Suppressor macrophage treated with lipopolysaccharide for 1 hour (primary cell): ENCODE data around the gene STARD5.
A peak's percentile ranks its signal among the peaks of the same experiment; 100 is the strongest.
"Not testable (repeated sequence)": the region's sequence is repeated elsewhere in the genome, so short reads cannot be mapped to it uniquely, and the experiment has no call there.

Experiments
- DNase-seq, 3 donors: peaks; one replicate each; pipeline ENCODE4 v3.0.0-alpha.2; 2020 to 2022

STARD5 gene, protein sequence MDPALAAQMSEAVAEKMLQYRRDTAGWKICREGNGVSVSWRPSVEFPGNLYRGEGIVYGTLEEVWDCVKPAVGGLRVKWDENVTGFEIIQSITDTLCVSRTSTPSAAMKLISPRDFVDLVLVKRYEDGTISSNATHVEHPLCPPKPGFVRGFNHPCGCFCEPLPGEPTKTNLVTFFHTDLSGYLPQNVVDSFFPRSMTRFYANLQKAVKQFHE

DNA sequence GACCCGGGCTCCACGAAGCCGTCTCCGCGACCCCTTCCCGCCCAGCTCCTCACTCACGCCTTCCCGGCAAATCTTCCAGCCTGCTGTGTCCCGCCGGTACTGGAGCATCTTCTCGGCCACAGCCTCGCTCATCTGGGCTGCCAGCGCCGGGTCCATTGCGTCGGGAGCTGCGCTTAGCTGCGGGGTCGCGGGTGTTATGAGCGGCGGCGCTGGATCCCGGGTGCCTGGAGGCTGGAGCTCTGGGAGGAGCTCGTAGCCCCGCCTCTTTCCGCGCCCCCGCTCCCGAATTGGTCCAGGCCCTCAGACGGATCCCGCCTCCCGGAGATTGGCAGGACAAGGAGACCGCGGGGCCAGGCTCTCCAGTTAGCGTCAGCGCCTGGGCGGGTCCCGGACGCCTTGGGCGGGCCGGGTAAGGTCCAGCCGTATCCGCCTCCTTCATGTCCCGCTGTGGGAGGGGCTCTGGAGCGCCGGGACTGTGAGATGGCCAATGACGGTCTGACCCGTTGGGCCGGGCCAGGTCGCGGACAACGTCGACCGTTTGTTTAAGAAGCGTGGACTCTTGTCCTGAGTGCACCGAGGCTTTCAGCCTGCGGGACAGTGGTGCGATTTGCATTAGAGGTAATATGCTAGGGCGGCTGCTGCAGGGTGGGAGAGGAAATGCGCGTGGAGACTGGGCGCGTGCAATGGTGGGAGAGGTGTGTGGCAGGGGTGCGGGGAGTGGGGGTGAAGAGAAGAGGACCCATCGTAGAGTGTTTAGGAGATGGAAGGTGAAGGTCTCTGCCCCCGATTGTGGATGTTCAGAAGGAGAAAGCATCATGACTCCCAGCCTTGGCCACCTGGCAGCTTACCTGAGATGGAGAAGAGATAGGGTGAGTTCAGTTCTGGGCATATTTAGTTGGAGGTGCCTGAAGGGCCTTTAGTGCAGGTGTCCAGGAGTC, at the start of gene STARD5:
Gene STARD5 (minus strand): TSS at position 198 of the 938 bp plus-strand sequence. CDS start 42 bp downstream, at position 156.
- DNase-seq, result peak; percentile 99 to 100 (median 100)

DNA sequence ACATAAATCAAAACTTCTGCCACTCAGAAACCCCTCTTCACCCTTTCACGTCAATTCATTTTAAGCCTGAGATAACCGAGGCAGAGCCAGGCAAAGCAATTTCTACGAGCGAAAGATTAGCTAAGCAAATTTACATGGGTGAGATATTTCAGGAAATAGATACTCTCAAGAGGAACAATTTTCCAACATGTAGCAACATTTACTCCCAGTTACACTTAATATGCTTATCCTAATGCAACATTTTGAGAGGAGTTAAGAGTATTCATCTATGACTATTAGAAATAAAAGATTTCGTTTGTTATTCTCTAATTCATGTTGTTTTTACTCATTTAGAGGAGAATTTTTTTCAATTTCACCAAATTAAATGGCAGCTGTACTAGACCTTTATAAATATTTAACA, 49.2 kb upstream of the STARD5 start:
- peak; percentile 7 to 31 (median 18) for DNase-seq

DNA sequence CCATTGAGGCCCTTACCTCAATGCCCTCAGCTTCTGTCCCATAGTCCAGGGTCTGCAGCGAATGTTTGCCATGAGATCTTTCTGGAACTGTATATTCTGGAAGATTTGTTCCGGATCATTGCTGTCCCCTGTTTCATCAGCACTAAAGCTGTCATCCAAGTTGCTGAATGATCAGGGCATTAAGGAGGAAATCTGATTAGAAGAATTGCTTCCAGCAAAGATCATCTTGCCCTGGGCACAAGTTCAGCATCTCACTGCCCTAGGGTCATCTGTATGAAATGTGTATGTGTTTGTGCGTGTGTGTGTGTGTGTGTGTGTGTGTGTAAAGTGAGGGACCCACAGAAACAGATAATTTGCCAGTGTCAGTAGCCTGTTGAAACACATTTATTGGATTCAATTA, 48.6 kb upstream of the STARD5 start:
- no peak for DNase-seq

DNA sequence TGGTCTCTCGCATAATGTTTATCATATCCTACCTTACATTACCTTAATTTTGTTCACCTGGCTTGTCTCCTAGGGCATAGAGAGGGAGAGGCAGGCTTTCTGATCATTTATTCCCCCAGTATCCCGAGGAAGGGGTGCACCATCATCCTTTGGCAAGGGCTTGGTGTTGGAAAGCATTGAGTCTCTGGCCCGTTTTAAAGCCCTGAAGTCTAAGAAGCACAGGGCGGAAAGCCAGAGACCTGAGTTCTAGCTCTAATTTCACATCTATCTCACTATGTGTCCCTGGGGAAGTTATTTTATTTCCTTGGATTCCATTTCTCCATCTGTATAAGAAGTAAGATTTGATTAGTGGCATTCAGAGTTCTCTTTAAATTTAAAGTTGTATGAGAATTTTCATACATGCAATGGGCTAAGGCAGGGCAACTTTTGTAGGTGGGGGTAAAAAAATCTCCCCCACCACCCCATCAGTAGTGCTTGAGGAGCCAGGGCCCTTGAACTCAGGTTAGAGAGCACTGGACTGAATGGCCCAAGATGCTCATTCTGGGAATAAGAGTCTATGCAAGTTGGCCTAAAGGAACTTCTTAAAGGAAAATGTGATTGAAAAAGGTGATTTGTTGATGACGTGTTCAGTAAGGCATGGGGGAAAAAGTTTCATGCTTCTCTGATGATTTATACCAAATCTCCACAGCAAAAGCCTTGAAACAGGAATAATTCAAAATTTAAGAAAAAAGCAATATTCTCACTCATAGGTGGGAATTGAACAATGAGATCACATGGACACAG, 40.0 kb upstream of the STARD5 start:
- DNase-seq, result no peak

DNA sequence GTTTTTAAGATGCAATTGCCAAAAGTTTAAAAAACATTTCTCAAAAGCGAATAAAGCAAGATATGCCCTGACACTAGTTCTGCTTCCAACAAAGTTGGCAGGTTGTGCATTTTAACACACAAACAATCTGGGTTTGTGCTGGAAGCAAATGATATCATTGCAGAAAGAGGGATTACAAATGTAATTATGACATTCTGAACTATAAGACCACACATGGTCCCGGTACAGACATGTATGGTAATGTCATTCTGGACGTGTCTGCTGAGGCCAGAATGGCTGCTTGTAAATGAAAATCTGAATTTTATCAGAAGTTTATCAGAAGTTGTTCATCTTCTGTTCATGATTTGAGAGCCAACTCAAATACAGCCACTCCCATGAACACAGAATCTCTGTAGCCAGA, 39.3 kb upstream of the STARD5 start:
- no peak for DNase-seq

DNA sequence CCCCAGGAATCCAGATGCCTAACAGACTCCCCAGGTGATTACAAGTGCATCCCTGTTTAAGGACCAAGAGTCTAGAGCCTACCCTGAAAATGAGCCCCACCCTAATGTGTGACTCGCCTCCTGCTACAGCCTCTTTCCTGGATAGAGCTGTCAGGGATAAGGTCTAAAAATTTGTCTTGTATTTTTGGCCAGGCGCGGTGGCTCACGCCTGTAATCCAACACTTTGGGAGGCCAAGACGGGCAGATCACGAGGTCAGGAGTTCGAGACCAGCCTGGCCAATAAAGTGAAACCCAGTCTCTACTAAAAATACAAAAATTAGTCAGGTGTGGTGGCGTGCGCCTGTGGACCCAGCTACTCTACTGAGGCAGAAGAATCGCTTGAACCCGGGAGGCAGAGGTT, 38.8 kb upstream of the STARD5 start:
- DNase-seq, result no peak

DNA sequence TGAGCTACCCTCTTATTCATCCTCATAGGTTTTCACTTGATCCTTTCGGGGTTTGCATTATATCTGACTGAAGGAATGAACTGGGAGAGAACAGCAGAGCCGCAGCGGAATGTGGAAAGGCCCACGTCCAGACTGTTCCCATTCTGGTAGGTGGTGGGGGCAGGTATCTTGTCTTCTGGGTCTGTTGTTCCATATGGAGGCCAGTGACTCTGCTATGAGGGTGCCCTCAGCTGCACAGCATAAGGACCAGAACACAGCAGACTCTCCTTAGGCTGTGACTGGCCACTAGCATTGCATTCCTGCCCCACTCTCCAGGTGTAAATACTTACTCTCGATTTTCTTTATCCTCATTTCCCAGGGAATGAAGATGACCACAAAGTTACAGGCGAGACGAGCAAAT, 38.0 kb upstream of the STARD5 start:
- DNase-seq, result no peak

DNA sequence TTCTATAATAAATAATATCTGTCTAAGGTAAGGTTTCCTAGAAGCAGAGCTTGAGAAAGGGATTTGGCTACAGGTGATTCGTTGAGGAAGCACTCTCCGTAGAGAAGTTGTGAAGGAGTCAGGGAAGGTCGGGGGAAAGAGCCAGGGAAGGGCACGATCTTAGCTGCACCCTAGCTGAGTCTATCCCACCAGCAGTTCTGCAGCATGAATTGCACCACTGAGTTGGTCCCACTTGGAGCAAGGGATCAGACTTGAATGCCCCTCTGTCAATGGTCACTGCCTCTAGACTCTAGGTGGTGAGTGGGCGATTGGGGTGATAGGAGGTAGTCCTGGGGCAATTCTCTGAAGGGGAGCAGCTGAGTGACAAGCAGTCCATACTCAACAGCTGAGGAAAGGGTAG, 36.5 kb upstream of the STARD5 start:
- no peak for DNase-seq

DNA sequence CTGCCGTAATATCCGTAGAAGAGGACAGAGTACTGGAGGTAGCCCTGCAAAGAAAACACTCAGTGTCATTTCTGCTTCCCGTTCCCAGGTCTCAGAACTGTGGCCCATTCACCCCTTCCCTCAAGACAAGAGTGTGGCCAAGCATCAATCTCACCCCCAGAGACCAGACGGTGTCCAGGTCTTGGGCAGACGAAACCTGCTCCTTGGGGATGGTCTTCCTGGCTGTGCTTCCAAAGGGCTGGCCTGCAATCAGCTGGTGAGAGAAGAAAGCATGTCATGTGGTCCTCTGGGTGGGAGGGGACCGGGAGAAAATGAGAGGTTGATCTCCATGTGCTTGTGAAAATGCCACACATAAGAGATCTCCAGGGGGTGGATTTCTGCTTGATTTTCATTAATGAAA, 34.3 kb upstream of the STARD5 start:
- no peak for DNase-seq

DNA sequence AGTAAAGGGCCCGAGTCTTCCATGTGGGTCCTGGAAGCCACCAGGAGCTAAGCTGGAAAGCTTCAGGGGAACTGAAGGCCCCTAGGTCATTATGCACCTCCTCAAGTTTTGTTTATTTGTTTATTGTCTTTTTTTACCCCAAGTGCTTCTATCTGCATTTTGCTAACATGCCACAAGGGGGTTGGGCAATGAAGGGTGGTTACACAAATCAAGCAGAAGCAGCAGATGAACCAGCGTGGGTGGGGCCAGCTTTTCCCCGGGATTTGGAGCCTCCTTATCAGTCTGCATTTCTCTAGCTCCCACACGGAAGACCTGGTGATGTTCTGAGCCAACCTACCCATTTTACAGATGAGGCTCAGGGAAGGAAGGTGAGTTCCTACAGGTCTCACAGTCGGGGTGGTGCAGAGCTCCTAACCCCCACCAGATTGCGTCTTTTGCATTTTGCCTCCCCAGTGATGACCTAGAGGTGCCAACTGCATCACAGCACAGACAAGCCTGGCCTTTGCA, 33.3 kb upstream of the STARD5 start:
- peak in 1 of 3 donors; percentile 30 for DNase-seq

DNA sequence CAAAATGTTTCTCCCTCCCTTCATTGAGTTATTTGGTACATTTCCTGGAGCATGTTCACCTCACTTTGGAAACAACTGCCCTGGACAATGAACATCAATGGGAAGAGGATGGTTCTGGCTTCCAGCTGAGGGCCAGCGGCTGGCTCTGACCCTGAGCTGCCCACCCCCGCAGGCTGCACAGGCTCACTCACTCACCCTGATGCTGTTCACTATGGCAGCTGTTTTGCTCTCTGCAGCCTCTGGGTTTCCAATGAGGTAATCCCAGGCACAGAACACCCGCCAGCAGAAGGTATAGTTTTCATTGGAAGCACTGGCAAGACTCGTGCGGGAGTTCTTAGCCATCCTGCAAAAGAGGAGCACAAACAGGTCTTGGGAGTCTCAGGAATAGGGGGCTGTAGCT, 32.3 kb upstream of the STARD5 start:
- no peak for DNase-seq

DNA sequence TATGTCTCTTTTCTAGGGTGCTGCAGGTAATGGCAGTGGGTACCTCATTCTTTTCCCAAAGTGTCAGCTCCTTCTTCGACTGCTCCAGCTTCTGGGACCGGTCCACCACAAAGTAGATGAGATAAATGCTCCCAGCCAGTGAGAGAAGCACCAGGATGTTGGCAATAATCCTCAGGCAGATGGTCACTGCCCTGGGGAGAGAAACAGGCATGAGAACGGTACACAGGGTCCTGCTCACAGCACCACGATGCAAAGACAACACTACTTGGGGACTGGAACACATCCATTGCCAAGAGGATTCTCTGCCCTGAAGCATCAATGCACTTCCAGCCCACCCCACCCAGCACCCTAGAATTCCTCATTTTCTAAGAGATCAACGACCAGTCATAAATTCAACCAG, 27.7 kb upstream of the STARD5 start:
- no peak for DNase-seq

DNA sequence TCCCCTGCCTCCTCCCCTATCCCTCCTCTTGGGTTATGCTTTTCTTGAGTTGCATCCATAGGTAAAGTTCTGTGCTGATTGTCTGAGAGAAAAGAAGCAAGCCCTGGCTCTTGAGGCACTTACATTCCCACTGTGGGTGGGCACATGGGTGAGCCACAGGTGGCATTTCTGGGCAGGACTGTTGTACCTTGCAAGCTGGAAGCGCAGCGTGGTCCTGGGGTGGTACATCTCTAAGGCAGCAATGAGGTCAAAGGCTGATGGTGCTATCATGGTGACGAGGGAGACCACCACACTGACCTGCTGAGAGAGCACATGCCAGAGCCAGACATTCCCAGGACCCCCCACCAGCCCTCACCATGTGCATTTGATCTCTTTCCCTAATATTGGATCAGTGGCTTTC, 25.3 kb upstream of the STARD5 start:
- DNase-seq, result no peak

DNA sequence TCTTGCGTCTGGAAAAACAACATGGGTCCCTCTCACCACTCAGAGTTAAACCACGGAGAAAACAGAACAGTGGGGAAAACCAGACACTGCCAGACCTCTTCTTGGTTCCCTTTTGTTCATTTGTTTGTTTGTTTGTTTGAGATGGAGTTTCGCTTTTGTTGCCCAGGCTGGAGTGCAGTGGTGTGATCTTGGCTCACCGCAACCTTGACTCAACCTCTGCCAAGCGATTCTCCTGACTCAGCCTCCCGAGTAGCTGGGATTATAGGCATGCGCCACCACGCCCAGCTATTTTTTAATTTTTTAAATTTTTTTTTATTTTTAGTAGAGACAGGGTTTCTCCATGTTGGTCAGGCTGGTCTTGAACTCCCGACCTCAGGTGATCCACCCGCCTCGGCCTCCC, 24.8 kb upstream of the STARD5 start:
- DNase-seq, result not testable (repeated sequence)

DNA sequence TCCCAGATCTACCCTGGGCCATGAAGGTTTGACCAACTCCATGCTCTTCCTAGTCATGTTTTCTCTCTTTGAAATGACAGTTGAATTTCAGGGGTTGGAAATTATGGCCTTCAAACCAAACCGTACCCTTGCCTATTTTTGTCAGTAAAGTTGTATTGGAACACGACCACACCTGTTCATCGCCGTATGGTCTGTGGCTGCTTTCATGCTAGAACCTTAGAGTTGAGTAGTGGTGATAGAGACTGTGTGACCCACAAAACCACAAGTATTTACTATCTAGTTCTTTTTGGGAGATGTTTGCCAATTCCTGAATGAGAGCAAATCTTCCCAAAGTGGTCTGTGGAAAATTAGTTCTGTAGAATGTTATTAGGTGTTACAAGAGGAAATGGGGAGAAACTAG, 24.0 kb upstream of the STARD5 start:
- no peak for DNase-seq

DNA sequence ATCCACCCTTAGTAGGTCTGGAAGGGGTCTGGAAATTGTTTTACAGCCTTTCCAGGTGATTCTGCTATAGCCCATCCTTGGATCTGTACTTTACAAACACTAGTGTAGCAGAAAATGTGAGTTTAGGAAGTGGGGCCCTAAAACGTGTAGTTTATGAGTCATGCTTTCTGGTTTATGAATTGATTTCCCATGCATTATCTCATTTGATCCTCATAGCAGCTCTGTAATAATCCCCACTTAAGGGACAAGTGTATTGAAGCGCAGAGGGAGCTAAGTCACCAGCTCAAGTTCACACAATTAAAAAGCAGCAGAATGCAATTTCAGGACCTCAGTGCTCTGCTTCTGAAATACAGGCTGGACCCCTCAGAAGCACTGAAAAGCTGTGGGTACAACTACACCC, 22.7 kb upstream of the STARD5 start:
- DNase-seq, result no peak

DNA sequence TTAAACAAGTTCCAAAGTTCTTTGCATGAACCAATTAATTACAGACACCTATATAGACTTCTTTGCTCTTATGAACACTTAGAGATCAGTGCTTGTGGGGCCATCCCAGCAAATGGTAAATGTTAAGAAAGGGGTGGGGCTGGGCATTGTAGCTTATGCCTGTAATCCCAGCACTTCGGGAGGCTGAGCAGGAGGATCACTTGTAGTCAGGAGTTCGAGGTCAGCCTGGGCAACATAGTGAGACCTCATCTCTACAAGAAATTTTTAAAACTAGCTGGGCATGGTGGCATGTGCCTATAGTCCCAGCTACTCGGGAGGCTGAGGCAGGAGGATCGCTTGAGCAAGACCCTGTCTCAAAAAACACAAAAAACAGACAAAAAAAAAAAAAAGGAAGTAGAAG, 19.4 kb upstream of the STARD5 start:
- DNase-seq, result no peak

DNA sequence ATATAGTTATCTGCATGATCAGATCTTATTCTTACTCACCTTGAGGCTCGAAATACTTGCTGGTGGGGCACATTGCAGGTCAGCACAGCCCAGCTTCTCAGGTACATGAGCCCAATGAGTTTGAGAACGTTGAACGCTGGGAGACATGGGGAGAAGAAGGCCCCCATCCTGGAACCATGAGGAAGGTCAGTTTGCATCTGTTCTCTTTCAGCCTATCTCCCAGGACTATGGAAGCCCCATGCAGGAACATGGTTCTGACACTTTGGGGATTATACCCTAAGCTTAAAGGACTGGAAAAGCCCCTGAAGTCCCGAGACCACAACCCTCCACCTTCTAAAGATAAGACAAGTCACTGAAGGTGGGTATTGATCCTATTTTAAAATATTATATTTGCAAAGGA, 17.4 kb upstream of the STARD5 start:
- no peak for DNase-seq

DNA sequence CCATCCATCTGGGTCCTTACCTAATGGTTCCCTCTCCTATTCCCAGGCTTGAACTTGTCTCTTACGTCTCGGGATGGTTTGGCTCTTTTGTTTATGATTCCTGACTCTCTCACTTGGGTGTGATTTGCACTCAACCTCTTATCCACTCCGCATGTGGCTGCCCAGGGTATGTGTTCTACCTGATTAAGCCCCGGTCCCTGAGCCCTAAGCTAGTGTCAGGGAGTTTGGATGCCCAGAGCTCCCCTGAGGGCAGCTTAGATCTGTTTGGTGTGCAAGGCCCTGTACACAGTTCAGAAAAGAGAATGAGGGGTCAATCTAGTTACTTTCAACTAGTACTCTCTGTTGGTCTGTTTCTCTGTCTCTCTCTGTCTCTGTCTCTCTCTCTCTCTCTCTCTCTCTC, 15.9 kb upstream of the STARD5 start:
- no peak for DNase-seq

DNA sequence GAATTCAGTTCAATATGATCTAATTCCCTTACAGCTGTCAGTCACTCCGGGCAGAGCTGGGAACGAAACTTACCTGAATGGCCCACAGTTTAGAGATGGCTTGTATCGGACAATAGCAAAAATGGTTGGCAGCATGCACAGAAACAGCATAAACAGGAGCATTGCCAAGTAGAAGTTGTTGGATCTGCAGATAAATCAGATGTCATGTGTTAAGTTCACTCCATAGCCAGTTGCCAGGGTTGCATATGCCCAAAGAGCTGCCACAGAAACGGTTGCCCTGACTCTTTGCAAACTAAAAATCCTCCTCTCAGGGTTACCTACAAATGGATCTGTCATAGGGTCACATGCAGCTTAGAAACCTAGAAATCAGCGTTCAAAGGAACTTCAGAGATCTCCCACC, 15.4 kb upstream of the STARD5 start:
- DNase-seq, result no peak

DNA sequence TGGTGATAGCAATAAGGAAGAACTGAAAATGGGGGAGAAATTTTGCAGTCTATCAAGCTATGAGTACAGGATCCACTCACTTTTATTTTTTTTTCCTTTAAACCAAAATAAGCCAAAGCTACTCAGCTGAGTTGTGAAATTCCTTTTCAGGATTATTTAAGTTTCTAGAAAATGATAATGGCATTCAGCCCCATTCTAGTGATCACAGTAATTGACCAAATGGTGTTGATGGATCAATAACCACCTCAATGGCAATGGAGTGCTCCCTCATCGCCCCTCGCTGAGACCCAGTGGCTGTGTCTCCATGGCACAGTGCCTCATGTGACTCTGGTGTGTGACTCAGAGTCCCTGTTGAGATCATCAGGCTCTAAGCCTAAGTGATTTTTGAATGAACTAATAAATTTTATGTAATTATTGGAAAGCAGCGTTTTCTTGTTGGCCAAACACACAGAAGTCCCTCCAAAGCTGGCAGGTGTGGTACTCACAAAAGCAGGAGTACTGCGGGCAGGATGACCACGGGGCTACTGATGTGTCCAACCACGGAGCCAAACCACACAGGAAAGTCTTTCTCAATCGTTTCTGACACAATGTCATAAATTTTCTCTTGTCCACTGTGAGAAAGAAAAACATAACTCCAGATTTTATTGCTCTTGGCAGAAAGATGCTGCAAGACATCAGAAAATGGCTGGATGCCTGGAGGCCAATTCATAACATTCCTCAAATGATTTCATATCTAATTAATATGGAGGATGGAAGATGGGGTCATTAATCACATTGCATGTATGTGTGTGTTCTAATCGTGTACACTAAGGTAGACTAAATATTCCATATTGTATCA, 14.4 kb upstream of the STARD5 start:
- DNase-seq, result peak; percentile 57 to 73 (median 62)

DNA sequence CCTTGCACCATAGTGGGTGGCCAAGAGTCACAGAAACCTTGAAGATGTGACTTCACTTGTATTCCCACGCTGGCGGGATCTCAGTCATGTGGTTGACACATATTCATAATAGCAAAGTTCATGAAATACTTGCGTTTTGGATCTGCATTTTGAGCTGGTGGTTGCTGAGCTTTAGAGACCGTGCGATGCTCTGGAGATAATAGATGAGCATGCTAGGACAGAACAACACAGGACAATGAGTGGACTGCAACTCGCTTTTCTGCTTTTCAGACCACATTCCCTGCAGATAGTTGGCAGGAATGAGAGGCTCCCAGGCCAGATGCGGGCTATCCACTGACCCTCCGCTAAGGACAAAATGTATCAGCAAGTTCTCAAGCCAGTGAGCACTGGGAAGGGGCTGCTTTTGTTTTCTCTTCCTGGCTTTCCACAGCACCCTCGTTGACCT, 13.8 kb upstream of the STARD5 start:
- peak in 1 of 3 donors; percentile 23 for DNase-seq
